Small intestine (tissue), 16 donors: ENCODE measurements around the gene ALOX12. TPM values are rescaled to one million over a fixed set of nuclear protein-coding genes. Genes with fewer than 3 reads are reported as not detected.
A peak's percentile ranks its signal among the peaks of the same experiment; 100 is the strongest.
"Not testable (repeated sequence)": the region's sequence is repeated elsewhere in the genome, so short reads cannot be mapped to it uniquely, and the experiment has no call there.

Source experiments
- DNase-seq, 2 donors: peaks; one replicate each; pipeline versions ENCODE4 v3.0.0 to v3.0.0-alpha.2; 2013
- FAIRE-seq: peaks from 2 replicates; lab custom pipeline; 2012; peaks lifted over from hg19 to GRCh38; lab: Jason Lieb, UNC
- H3K27ac ChIP-seq, 3 donors: one replicate each; pipeline ENCODE4 v1.5.1; 2013; ENCODE audit warnings: low read length in 2 of 3, mild to moderate bottlenecking in 2 of 3, control low read depth in 1 of 3, inconsistent platforms in 1 of 3, low read depth in 1 of 3, moderate library complexity in 1 of 3
- H3K27me3 ChIP-seq, 3 donors: one replicate each; pipeline ENCODE4 v1.6.1; 2013; ENCODE audit warnings: low read length in 3 of 3, inconsistent platforms in 1 of 3; ENCODE audit not compliant: control insufficient read depth in 3 of 3, insufficient read depth in 3 of 3
- H3K36me3 ChIP-seq, 3 donors: one replicate each; pipeline ENCODE4 v1.6.1; 2013; ENCODE audit warnings: low read length in 3 of 3, inconsistent platforms in 1 of 3, low read depth in 1 of 3, mild to moderate bottlenecking in 1 of 3, moderate library complexity in 1 of 3; ENCODE audit not compliant: control insufficient read depth in 3 of 3, insufficient read depth in 2 of 3
- H3K4me1 ChIP-seq, 3 donors: one replicate each; pipeline ENCODE4 v1.6.1; 2013; ENCODE audit warnings: low read length in 2 of 3, inconsistent platforms in 1 of 3, low read depth in 1 of 3, mild to moderate bottlenecking in 1 of 3, moderate library complexity in 1 of 3; ENCODE audit not compliant: control insufficient read depth in 3 of 3, insufficient read depth in 2 of 3
- H3K4me3 ChIP-seq, 3 donors: one replicate each; pipeline ENCODE4 v1.5.1; 2013; ENCODE audit warnings: low read length in 3 of 3, control low read depth in 1 of 3, inconsistent platforms in 1 of 3, low read depth in 1 of 3, mild to moderate bottlenecking in 1 of 3, moderate library complexity in 1 of 3
- H3K9me3 ChIP-seq, 2 donors: one replicate each; pipeline ENCODE4 v1.6.1; 2013; ENCODE audit warnings: low read depth in 1 of 2, low read length in 1 of 2; ENCODE audit not compliant: control insufficient read depth in 2 of 2, insufficient read depth in 1 of 2
- WGBS, 3 donors: extraction: QIAGEN DNeasy Blood & Tissue Kit; methylation state at CpG; one replicate each; pipeline ENCODE4 v1.1.7; 2013; 5-methylcytosine and 5-hydroxymethylcytosine counted together
- long read RNA-seq, 10 donors: transcript quantifications; one replicate each; lab custom pipeline, GENCODE V29; 2026
- polyA plus RNA-seq, 4 donors: library from polyadenylated mRNA; stranded (reverse) in 3 of 4; unstranded in 1 of 4; fragments of 200-250 nt in 3 of 4; fragments of 120-200 nt in 1 of 4; gene quantifications; one replicate each; pipeline versions ENCODE4 v1.2.1 to v1.2.3, GENCODE V29; 2013
- donor health status: healthy with polysubstance abuse.
- donor health status: control.
- donor health status: control.
- donor health status: Bipolar disorder and iron deficiency.
- donor health status: healthy.

The ALOX12 gene, protein sequence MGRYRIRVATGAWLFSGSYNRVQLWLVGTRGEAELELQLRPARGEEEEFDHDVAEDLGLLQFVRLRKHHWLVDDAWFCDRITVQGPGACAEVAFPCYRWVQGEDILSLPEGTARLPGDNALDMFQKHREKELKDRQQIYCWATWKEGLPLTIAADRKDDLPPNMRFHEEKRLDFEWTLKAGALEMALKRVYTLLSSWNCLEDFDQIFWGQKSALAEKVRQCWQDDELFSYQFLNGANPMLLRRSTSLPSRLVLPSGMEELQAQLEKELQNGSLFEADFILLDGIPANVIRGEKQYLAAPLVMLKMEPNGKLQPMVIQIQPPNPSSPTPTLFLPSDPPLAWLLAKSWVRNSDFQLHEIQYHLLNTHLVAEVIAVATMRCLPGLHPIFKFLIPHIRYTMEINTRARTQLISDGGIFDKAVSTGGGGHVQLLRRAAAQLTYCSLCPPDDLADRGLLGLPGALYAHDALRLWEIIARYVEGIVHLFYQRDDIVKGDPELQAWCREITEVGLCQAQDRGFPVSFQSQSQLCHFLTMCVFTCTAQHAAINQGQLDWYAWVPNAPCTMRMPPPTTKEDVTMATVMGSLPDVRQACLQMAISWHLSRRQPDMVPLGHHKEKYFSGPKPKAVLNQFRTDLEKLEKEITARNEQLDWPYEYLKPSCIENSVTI
- 1 to 10 TPM in 1 of 4 donors, under 1 TPM in 1, not detected in 2; 0.04 to 1.2 TPM for polyA plus RNA-seq
- long read RNA-seq, donor 1, result 0 reads
- long read RNA-seq, donor 2, result 0 reads
- long read RNA-seq, donor 3, result 0 reads
- long read RNA-seq, donor 4, result 0 reads
- long read RNA-seq, donor 5, result 0 reads
- long read RNA-seq, donor 6, result 0 reads
- long read RNA-seq, donor 7, result 0 reads
- long read RNA-seq, donor 8, result 0 reads
- long read RNA-seq, donor 9, result 0 reads
- long read RNA-seq, donor 10, result 0 reads

- FAIRE-seq, result no peak
- Histone ChIP-seq H3K27ac (no peak within 1 kb of the TSS), H3K4me3 (peak within 1 kb of the TSS in 1 of 3 donors; percentile 22), H3K36me3 (peaks cover 4 to 30% (median 9%) of the 10 kb centered on the region in 3 donors), H3K9me3 (no peaks in the 10 kb centered on the region), H3K4me1 (peaks cover 0 to 8% (median 3%) of the 10 kb centered on the region in 3 donors), H3K27me3 (peaks cover 0 to 22% (median 0%) of the 10 kb centered on the region in 3 donors)
- peak in 1 of 2 donors; percentile 28 for DNase-seq
- WGBS, 3 donors, result 26 to 42% (median 28%) methylated on average over 61 to 64 of the region's 64 CpGs
Observed at GRCh38 chr17:6995500-6996255, at the start of gene ALOX12. TSS of gene ALOX12 (plus strand) at chr17:6996049. CDS start at chr17:6996118, 69 bp downstream.

- 68 to 85% (median 81%) methylated on average over 2 of the region's 2 CpGs for WGBS, 3 donors
- no peak for FAIRE-seq
Observed at GRCh38 chr17:6947745-6948144, 48.1 kb upstream of the ALOX12 start.

DNA sequence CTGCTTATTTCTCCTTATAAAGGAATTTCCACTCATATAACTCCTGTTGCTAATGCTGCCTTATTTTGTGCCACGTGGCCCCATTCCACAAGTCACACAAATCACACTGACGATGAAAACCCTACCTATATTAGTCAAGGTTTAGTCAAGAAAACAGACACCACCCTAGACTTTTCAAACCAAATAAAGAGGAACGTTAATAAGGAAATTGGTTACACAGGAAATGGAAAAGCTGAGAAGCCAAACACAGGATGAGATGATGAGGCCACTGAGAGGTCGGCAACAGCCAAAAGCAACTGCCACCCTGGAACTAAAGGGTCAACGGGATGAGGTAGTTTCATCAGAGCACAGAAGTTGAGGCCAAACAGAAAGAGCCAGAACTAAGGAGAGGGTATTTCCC lies 47.3 kb upstream of the ALOX12 start:
- Histone ChIP-seq H3K27ac (no peak overlapping the region), H3K36me3 (no peaks in the 10 kb centered on the region), H3K9me3 (no peaks in the 10 kb centered on the region), H3K4me1 (no peaks in the 10 kb centered on the region), H3K27me3 (no peaks in the 10 kb centered on the region), H3K4me3 (no peak overlapping the region)
- FAIRE-seq, result no peak
- WGBS, 3 donors, result 43 to 74% (median 60%) methylated on average over 5 of the region's 5 CpGs
- DNase-seq, result no peak

More at GRCh38 chr17:6947745-6948144, 48.1 kb upstream of the ALOX12 start:
- H3K27me3 ChIP-seq, result no peaks in the 10 kb centered on the region
- H3K4me1 ChIP-seq, result no peaks in the 10 kb centered on the region
- H3K36me3 ChIP-seq, result no peaks in the 10 kb centered on the region
- H3K27ac ChIP-seq, result no peak overlapping the region
- no peak overlapping the region for H3K4me3 ChIP-seq
- no peak for DNase-seq
- H3K9me3 ChIP-seq, result no peaks in the 10 kb centered on the region

- H3K36me3 ChIP-seq, result no peaks in the 10 kb centered on the region
- no peaks in the 10 kb centered on the region for H3K9me3 ChIP-seq
- FAIRE-seq (no peak), DNase-seq (no peak)
- 75 to 93% (median 90%) methylated on average over 3 of the region's 3 CpGs for WGBS, 3 donors
- H3K4me1 ChIP-seq, result no peaks in the 10 kb centered on the region
- no peak overlapping the region for H3K4me3 ChIP-seq
- no peak overlapping the region for H3K27ac ChIP-seq
- H3K27me3 ChIP-seq, result no peaks in the 10 kb centered on the region
Observed at GRCh38 chr17:6948976-6949375, 46.9 kb upstream of the ALOX12 start.

DNA sequence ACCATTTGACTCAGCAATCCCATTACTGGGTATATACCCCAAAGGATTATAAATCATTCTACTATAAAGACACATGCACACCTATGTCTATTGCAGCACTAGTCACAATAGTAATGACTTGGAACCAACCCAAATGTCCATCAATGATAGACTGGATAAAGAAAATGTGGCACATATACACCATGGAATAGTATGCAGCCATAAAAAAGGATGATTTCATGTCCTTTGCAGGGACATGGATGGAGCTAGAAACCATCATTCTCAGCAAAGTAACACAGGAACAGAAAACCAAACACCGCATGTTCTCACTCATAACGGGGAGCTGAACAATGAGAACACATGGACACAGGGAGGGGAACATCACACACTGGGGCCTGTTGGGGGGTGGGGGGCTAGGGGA lies 44.9 kb upstream of the ALOX12 start:
- H3K27ac ChIP-seq, H3K27me3 ChIP-seq, H3K4me3 ChIP-seq, H3K36me3 ChIP-seq, H3K4me1 ChIP-seq, FAIRE-seq, DNase-seq, H3K9me3 ChIP-seq: not testable (repeated sequence)
- WGBS, 3 donors, result 95 to 100% (median 96%) methylated on average over 2 of the region's 2 CpGs

DNA sequence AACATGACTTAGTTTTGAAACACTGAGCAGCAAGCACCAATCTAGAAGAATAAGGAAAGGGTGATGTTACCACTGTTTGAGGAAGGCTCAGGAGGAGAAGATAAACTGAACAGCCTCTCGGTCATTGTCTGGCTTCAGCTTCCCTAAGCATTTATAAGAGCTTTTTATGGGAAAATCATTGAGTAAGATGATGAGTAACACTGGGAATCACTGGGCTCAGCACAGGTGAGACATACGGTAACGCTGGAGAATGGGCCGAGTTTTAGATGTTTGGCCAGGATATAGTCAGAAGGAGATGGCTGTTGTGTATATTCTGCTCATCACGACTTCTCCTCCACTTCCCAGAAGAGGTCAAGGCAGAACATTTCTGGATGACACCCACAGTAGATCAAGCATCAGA lies 42.2 kb upstream of the ALOX12 start:
- Histone ChIP-seq H3K36me3 (no peaks in the 10 kb centered on the region), H3K27me3 (no peaks in the 10 kb centered on the region), H3K27ac (no peak overlapping the region), H3K4me3 (no peak overlapping the region), H3K9me3 (no peaks in the 10 kb centered on the region), H3K4me1 (no peaks in the 10 kb centered on the region)
- 86 to 91% (median 89%) methylated on average over 5 of the region's 5 CpGs for WGBS, 3 donors
- DNase-seq, result no peak
- FAIRE-seq, result no peak

DNA sequence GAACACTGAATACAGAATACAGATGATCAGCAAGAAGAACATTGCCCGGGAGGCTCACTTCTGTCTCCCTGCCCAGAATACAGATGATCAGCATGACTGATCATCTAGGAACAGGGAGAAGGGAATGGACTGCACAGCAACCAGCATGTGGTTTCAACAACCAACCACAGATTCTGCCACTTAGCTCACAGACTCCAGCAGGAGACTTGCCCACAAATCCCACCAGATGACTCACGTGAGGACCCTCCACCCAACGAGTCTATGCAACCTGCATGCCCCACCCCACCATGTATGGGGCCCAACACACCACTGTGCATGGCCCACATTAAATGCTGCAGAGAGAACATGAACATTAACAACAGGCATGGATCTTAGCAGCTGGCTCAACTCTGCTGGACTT lies 36.1 kb upstream of the ALOX12 start:
- Histone ChIP-seq H3K36me3 (no peaks in the 10 kb centered on the region), H3K27me3 (peaks cover 0 to 7% (median 0%) of the 10 kb centered on the region in 3 donors), H3K4me3 (no peak overlapping the region), H3K9me3 (peaks cover 0 to 7% of the 10 kb centered on the region in 2 donors), H3K27ac (no peak overlapping the region), H3K4me1 (no peaks in the 10 kb centered on the region)
- DNase-seq (no peak), FAIRE-seq (no peak)
- WGBS, 3 donors, result 79 to 86% (median 81%) methylated on average over 3 of the region's 3 CpGs

DNA sequence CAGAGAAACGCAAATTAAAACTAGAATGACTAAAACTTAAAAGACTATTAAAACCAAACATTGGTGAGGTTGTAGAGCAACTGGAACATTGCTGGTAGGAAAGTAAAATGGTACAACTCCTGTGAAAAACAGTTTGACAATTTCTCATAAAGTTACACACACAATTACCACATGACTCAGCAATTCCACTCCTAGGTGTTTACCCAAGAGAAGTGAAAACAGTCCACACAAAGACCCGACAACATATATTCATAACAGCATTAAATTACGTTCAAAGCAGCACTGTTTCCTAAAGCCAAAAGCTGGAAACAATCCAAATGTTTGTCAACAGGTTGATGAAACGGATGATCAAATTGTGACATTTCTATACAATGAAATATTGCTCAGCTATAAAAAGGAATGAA lies 26.5 kb upstream of the ALOX12 start:
- no peak for DNase-seq
- H3K9me3 ChIP-seq, result no peaks in the 10 kb centered on the region
- no peak overlapping the region for H3K4me3 ChIP-seq
- WGBS, 3 donors, result 71 to 76% (median 74%) methylated on average over 4 of the region's 4 CpGs
- no peaks in the 10 kb centered on the region for H3K36me3 ChIP-seq
- no peaks in the 10 kb centered on the region for H3K4me1 ChIP-seq
- FAIRE-seq, result no peak
- no peak overlapping the region for H3K27ac ChIP-seq
- H3K27me3 ChIP-seq, result peaks cover 0 to 3% (median 0%) of the 10 kb centered on the region in 3 donors
